HUDEP-2 (cell line): ENCODE data around the gene UBA1.

ENCODE experiments used
- DNase-seq, 76 experiments: peaks; one replicate each; lab custom pipeline; 2025; ENCODE audit not compliant: unreplicated experiment in 76 of 76; lab: John Stamatoyannopoulos, UW

The UBA1 gene

GRCh38 chrX:47210661-47211425 is 17.2 kb downstream of the UBA1 start:
- DNase-seq: no peak

- no peak for DNase-seq
Observed at GRCh38 chrX:47212381-47213293, 19.0 kb downstream of the UBA1 start.

- no peak for DNase-seq
Observed at GRCh38 chrX:47214435-47215077, 20.9 kb downstream of the UBA1 start.

GRCh38 chrX:47215291-47215900 is 21.8 kb downstream of the UBA1 start:
- DNase-seq: no peak

- no peak for DNase-seq
Observed at GRCh38 chrX:47216393-47216925, 22.8 kb downstream of the UBA1 start.

- peak in 10 of 76 experiments; percentile 0 to 45 (median 10) for DNase-seq
Observed at GRCh38 chrX:47217121-47217851, 23.7 kb downstream of the UBA1 start.

GRCh38 chrX:47217852-47218279 is 24.2 kb downstream of the UBA1 start:
- peak in 75 of 76 experiments; percentile 47 to 98 (median 90) for DNase-seq

GRCh38 chrX:47218280-47218919 is 24.8 kb downstream of the UBA1 start, which contains the start of gene CDK16:
TSS of gene CDK16 (plus strand) at chrX:47218681. CDS start at chrX:47223558, 4,877 bp downstream.
- DNase-seq: peak in 72 of 76 experiments; percentile 4 to 84 (median 50)

GRCh38 chrX:47218920-47219815 is 25.5 kb downstream of the UBA1 start:
- DNase-seq: peak in 44 of 76 experiments; percentile 0 to 50 (median 18)

- DNase-seq: no peak
Observed at GRCh38 chrX:47221756-47222155, 28.1 kb downstream of the UBA1 start.

GRCh38 chrX:47222751-47223350 is 29.2 kb downstream of the UBA1 start:
- no peak for DNase-seq

- no peak for DNase-seq
Observed at GRCh38 chrX:47223476-47224250, 30.0 kb downstream of the UBA1 start.

- DNase-seq: no peak
Observed at GRCh38 chrX:47224266-47224895, 30.8 kb downstream of the UBA1 start.

GRCh38 chrX:47224896-47225290 is 31.3 kb downstream of the UBA1 start:
- DNase-seq: no peak

GRCh38 chrX:47226071-47226470 is 32.4 kb downstream of the UBA1 start:
- DNase-seq: no peak

GRCh38 chrX:47226531-47227333 is 33.1 kb downstream of the UBA1 start:
- DNase-seq: no peak
